ENCODE data around the gene SKAP2. TPM values are rescaled to one million over a fixed set of nuclear protein-coding genes. Genes with fewer than 3 reads are reported as not detected.

SKAP2 gene
- total RNA-seq, 1 experiment from 2014 or later: 3.2 TPM

- no peak overlapping the region for H2BK12ac ChIP-seq (ENCODE audit: insufficient read length, low read depth, low read length)
- Mint-ChIP-seq H3K9me3 (peaks cover 3 to 7% of the 10 kb centered on the region in 2 experiments; a peak in 2 of 5 replicates), H3K27me3 (ENCODE audit: low read depth) (no peaks in the 10 kb centered on the region), H3K27ac (no peak overlapping the region), H3K36me3 (ENCODE audit: insufficient read depth in 1 of 3, low read depth in 3 of 3) (no peaks in the 10 kb centered on the region; a peak in 1 of 7 replicates), H3K4me1 (no peaks in the 10 kb centered on the region), H3K4me3 (no peak overlapping the region)
- no peaks in the 10 kb centered on the region for H3K23me2 ChIP-seq (ENCODE audit: insufficient read length, low read depth, low read length, poor library complexity, severe bottlenecking)
- H3K4ac ChIP-seq (ENCODE audit: low read depth, low read length): no peak overlapping the region
- H3K14ac ChIP-seq (ENCODE audit: insufficient read depth, low read length): no peak overlapping the region
- H3K9ac ChIP-seq (ENCODE audit: extremely low read depth, insufficient read length, low read length): no peak overlapping the region
- no peak overlapping the region for H4K91ac ChIP-seq (ENCODE audit: insufficient read length, low read depth, low read length)
- H3K4me2 ChIP-seq (ENCODE audit: insufficient read depth, insufficient read length, low read length): no peak overlapping the region
- H3T11ph ChIP-seq (ENCODE audit: low read length): no peak overlapping the region
- no peak overlapping the region for H4K8ac ChIP-seq (replicated peaks; ENCODE audit: insufficient read length, low read depth, low read length)
- no peak overlapping the region for H3K56ac ChIP-seq (ENCODE audit: insufficient read length, low read depth, low read length)
- H3K9me3 ChIP-seq (ENCODE audit: control insufficient read depth, low read depth, low read length): no peaks in the 10 kb centered on the region
- no peaks in the 10 kb centered on the region for H3K27me3 ChIP-seq (ENCODE audit: insufficient read depth, low read length)
- H2BK20ac ChIP-seq (ENCODE audit: low read depth, low read length, poor library complexity, severe bottlenecking): no peak overlapping the region
- no peak overlapping the region for H2AK5ac ChIP-seq (ENCODE audit: insufficient read length, low read length)
- DNase-seq: no peak
- no peaks in the 10 kb centered on the region for H3K79me1 ChIP-seq (ENCODE audit: insufficient read depth, low read depth, low read length, poor library complexity, severe bottlenecking)
- H2BK5ac ChIP-seq (ENCODE audit: insufficient read length, low read length): no peak overlapping the region
- H4K20me1 ChIP-seq (ENCODE audit: control insufficient read depth, insufficient read depth, insufficient read length): no peaks in the 10 kb centered on the region
- H2AFZ ChIP-seq (ENCODE audit: low read length): no peak overlapping the region
- TF ChIP-seq CTCF (conservative IDR thresholded peaks at IDR 0.05): no peak
- H3K23ac ChIP-seq (ENCODE audit: insufficient read length, low read depth, low read length): no peak overlapping the region
- WGBS (ENCODE audit: extremely low coverage, insufficient read length, low lambda C conversion rate): no CpG with 5 or more reads among the region's 2 CpGs
- no peaks in the 10 kb centered on the region for H3K4me1 ChIP-seq (ENCODE audit: insufficient read depth, low read length)
- H3K79me2 ChIP-seq (ENCODE audit: insufficient read depth, low read length): no peaks in the 10 kb centered on the region
- H3K18ac ChIP-seq (ENCODE audit: insufficient read length, low read depth, low read length): no peak overlapping the region
- H2BK120ac ChIP-seq (ENCODE audit: low read depth, low read length, poor library complexity, severe bottlenecking): no peak overlapping the region
- no peak overlapping the region for H2BK15ac ChIP-seq (ENCODE audit: low read depth, low read length)
- H4K5ac ChIP-seq (ENCODE audit: insufficient read length, low read depth, low read length): no peak overlapping the region
- no peak overlapping the region for H3K27ac ChIP-seq (ENCODE audit: insufficient read length, low read depth, low read length)
Observed at GRCh38 chr7:26759108-26759507, 105.3 kb downstream of the SKAP2 start.

Data from H9 (cell line).